Measurements from ENCODE around the gene BMPR2.

DNA sequence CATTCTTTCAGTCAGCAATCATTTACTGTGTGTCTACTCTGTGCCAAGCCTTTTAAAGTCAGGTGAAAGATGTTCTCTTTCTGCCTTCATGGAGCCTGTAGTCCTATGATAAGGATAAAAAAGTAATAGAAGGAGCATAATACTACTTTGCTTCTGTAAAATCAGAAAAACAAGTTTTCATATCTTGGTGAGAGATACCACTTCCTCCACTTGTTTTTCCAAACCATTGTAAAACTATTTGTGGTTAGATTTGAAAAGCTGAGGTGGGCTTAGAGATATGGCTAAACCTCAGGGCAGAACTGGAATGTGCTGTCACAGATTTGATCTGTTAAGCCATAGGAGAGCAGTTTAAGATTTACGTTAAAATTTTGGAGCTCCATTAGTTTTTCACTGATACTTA lies 153.9 kb downstream of the BMPR2 start:
- TF ChIP-seq CTCF (IDR thresholded peaks at IDR 0.05; ENCODE audit: control extremely low read depth in 1 of 3, insufficient read depth in 1 of 3, low read depth in 1 of 3, low read length in 3 of 3): no peak
- no peak for TF ChIP-seq CREB1 (IDR thresholded peaks at IDR 0.05)
- TF ChIP-seq GABPA (IDR thresholded peaks at IDR 0.05; ENCODE audit: borderline replicate concordance, insufficient read depth, low read length): no peak
- TF ChIP-seq EZH2 (IDR thresholded peaks at IDR 0.05; ENCODE audit: low read depth, low read length, severe bottlenecking): no peak
- TF ChIP-seq JUND (IDR thresholded peaks at IDR 0.05; ENCODE audit: low read length): no peak
- no peak for TF ChIP-seq CHD2 (IDR thresholded peaks at IDR 0.05; ENCODE audit: low read length)
